Adrenal gland (tissue), 12 donors: ENCODE data around the gene DSCAML1. TPM values are rescaled to one million over a fixed set of nuclear protein-coding genes. Genes with fewer than 3 reads are reported as not detected.

Experiments used
- DNase-seq, 7 donors: peaks; one replicate each; pipeline ENCODE4 v3.0.0-alpha.2; 2019 to 2020
- H3K27ac ChIP-seq, 5 donors: fragments of 200-600 bp; sonication (generic) in 4 of 5; 1 replicate in 3 of 5; 2 replicates in 2 of 5; pipeline versions ENCODE4 v1.5.1 to v1.8.0; 2016 to 2020; ENCODE audit warnings: mild to moderate bottlenecking in 1 of 5
- H3K27me3 ChIP-seq: fragments of 200-600 bp; 2 replicates; pipeline ENCODE4 v1.8.0; 2021
- H3K36me3 ChIP-seq, 2 donors: fragments of 200-600 bp; replicated peaks in 1 of 2; 1 replicate in 1 of 2; 2 replicates in 1 of 2; pipeline versions ENCODE4 v1.5.1 to v1.8.0; 2018 to 2022
- H3K4me1 ChIP-seq, 2 donors: fragments of 200-600 bp; replicated peaks in 1 of 2; 1 replicate in 1 of 2; 2 replicates in 1 of 2; pipeline versions ENCODE4 v1.5.1 to v1.8.0; 2018 to 2021
- H3K4me3 ChIP-seq, 4 donors: fragments of 200-600 bp; sonication (generic) in 3 of 4; one replicate each; pipeline ENCODE4 v1.5.1; 2016 to 2018
- H3K9me3 ChIP-seq, 3 donors: fragments of 200-600 bp; sonication (generic) in 1 of 3; replicated peaks in 1 of 3; 1 replicate in 2 of 3; 2 replicates in 1 of 3; pipeline versions ENCODE4 v1.5.1 to v1.8.0; 2016 to 2021
- POLR2A ChIP-seq, 2 donors: fragments of 450-650 bp; IDR thresholded peaks; one replicate each; pipeline ENCODE4 v1.6.1; 2017; ENCODE audit warnings: antibody characterized with exemption in 2 of 2, mild to moderate bottlenecking in 2 of 2, moderate library complexity in 1 of 2
- WGBS, 4 donors: extraction: QIAGEN DNeasy Blood & Tissue Kit in 2 of 4; methylation state at CpG; one replicate each; pipeline versions ENCODE4 v1.1.5 to v1.1.7; 2013 to 2017; 5-methylcytosine and 5-hydroxymethylcytosine counted together
- intact Hi-C, 2 donors: fragments of 100-400 bp; cut with DNase I; formaldehyde crosslinking; loops; one replicate each; pipeline versions ENCODE4 v1.14.1 to v1.15.0; 2022 to 2023
- polyA plus RNA-seq, 3 donors: library from polyadenylated mRNA; stranded (reverse); fragments of 200-250 nt in 2 of 3; fragments of 350-450 nt in 1 of 3; fragmentation: Illumina TruSeq in 1 of 3; extraction: RNeasy Lipid Tissue Mini Kit (QIAGEN cat#74804) in 1 of 3; gene quantifications; one replicate each; pipeline ENCODE4 v1.2.3, GENCODE V29; 2013 to 2014
- total RNA-seq, 9 donors: library from RNA; depleted of rRNA in 4 of 9; stranded (reverse); fragments of >200 nt in 4 of 9; fragments of 120-200 nt in 1 of 9; fragmentation: NEBNext Ultra II Directional in 1 of 9; extraction: Animal tissue kit (Norgen Biotek cat#: 25700) in 1 of 9; gene quantifications; one replicate each; pipeline versions ENCODE4 v1.1.0 to v1.2.4, GENCODE V29; 2013 to 2023
- TF ChIP-seq, protein P1 (sequence below), 6 experiments: fragments of 450-650 bp in 4 of 6; fragments of 200-600 bp in 2 of 6; sonication (generic) in 1 of 6; IDR thresholded peaks; 1 replicate in 5 of 6; 2 replicates in 1 of 6; pipeline versions ENCODE4 v1.5.1 to v1.8.0; 2016 to 2021; ENCODE audit warnings: antibody characterized with exemption in 6 of 6, mild to moderate bottlenecking in 2 of 6, moderate library complexity in 1 of 6
- donor health status: healthy with polysubstance abuse.
- donor health status: Bipolar disorder and iron deficiency.
- donor health status: DM: yes; HTN: yes; CAD: no.
- donor health status: DM: no; HTN: no; CAD: no.
- donor health status: DM: no; HTN: no; CAD: no.
- donor health status: DM: yes; HTN: yes; CAD: no.

DSCAML1 gene
- total and polyA plus RNA-seq, 12 donors: 0.09 to 1.9 (median 0.55) TPM; not detected in 1

DNA sequence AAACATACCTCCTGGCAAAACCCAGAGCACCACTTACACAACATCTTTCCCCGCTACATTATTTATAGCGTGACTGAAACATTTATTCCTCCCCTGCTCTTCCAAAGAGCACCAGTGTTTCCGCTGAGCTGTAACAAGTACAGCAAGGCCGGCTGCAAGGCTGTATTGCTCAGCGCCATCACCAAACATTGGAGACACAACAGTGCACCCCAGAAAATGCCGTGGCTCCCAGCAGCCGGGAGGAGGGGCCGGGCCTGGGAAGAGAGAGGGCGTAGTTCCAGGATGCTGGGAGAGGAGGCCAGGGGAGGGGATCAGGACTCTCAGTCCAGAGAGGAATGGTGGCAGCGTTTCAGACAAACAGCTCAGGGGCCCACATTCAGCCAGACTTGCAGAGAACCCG is 133.2 kb downstream of the DSCAML1 start:
- Histone ChIP-seq H3K9me3 (no peaks in the 10 kb centered on the region), H3K27ac (peak overlapping the region in 1 of 5 donors; percentile 34), H3K4me1 (no peaks in the 10 kb centered on the region), H3K36me3 (no peaks in the 10 kb centered on the region), H3K4me3 (no peak overlapping the region), H3K27me3 (no peaks in the 10 kb centered on the region)
- intact Hi-C loops: no loop called here
- no peak for DNase-seq
- WGBS, 4 donors: 42 to 61% (median 49%) methylated on average over 9 to 11 of the region's 11 CpGs
- TF ChIP-seq, protein P1, sequence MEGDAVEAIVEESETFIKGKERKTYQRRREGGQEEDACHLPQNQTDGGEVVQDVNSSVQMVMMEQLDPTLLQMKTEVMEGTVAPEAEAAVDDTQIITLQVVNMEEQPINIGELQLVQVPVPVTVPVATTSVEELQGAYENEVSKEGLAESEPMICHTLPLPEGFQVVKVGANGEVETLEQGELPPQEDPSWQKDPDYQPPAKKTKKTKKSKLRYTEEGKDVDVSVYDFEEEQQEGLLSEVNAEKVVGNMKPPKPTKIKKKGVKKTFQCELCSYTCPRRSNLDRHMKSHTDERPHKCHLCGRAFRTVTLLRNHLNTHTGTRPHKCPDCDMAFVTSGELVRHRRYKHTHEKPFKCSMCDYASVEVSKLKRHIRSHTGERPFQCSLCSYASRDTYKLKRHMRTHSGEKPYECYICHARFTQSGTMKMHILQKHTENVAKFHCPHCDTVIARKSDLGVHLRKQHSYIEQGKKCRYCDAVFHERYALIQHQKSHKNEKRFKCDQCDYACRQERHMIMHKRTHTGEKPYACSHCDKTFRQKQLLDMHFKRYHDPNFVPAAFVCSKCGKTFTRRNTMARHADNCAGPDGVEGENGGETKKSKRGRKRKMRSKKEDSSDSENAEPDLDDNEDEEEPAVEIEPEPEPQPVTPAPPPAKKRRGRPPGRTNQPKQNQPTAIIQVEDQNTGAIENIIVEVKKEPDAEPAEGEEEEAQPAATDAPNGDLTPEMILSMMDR (IDR thresholded peaks at IDR 0.05): no peak
- no peak for TF ChIP-seq POLR2A (IDR thresholded peaks at IDR 0.05)

DNA sequence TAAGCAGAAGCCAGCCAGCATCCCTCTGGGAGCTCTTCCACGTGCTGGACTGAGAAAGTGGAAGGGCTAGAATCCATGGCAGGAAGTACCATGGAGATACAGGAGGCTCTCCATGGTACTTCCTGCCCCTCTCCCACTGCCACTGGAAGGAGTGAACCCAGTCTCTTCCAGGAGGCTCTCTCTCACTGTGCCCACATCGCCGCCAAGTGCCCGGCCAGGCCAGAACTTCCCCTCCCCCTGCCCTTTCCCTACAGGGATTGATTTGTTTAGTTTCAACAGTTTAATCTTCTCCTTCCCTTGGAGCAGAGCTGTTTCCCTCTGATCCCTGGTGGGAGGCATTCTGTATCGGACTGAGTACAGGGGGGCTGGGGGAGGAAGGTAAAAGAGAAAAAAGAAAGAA is 133.6 kb downstream of the DSCAML1 start:
- H3K27me3 ChIP-seq: no peaks in the 10 kb centered on the region
- no peaks in the 10 kb centered on the region for H3K9me3 ChIP-seq
- H3K27ac ChIP-seq: peak overlapping the region in 1 of 5 donors; percentile 34
- no peaks in the 10 kb centered on the region for H3K4me1 ChIP-seq
- TF ChIP-seq POLR2A (IDR thresholded peaks at IDR 0.05): no peak
- TF ChIP-seq, protein P1 (IDR thresholded peaks at IDR 0.05): no peak
- no peak for DNase-seq
- intact Hi-C loops: no loop called here
- WGBS, 4 donors: 41 to 53% (median 46%) methylated on average over 5 of the region's 5 CpGs
- no peaks in the 10 kb centered on the region for H3K36me3 ChIP-seq
- H3K4me3 ChIP-seq: no peak overlapping the region

DNA sequence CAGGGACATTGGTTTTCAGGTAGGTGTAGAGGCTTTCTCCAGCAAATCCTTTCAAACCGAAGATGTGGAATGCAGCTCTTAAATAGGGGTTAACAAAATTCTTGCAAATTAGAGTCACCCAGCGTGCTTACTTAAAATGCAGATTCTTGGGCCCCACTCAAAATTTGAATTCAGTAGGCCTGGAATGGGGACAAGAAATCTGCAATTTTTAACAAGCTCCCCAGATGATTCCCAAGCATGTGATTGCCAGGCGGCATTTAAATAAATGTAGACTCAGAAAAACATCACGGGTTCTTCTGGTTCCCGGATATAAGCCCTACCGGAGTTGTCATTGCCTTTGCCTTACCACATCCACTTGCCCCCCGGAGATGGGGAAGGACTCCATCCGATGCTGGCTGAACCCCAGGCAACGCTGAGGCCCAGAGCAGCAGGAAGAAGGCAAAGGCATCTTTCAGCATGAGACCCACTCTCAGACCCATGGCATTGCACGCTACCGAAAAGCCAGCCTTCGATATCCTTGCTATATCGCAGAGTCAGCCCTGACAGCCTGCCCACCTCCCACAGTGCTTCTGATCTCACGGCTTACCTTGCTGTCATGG is 134.2 kb downstream of the DSCAML1 start:
- Histone ChIP-seq H3K9me3 (no peaks in the 10 kb centered on the region), H3K27ac (no peak overlapping the region), H3K4me1 (no peaks in the 10 kb centered on the region), H3K4me3 (no peak overlapping the region), H3K27me3 (no peaks in the 10 kb centered on the region), H3K36me3 (no peaks in the 10 kb centered on the region)
- no peak for DNase-seq
- intact Hi-C loops: no loop called here
- WGBS, 4 donors: 89 to 96% (median 94%) methylated on average over 10 to 14 of the region's 14 CpGs
- TF ChIP-seq POLR2A (IDR thresholded peaks at IDR 0.05): no peak
- TF ChIP-seq, protein P1 (IDR thresholded peaks at IDR 0.05): no peak

DNA sequence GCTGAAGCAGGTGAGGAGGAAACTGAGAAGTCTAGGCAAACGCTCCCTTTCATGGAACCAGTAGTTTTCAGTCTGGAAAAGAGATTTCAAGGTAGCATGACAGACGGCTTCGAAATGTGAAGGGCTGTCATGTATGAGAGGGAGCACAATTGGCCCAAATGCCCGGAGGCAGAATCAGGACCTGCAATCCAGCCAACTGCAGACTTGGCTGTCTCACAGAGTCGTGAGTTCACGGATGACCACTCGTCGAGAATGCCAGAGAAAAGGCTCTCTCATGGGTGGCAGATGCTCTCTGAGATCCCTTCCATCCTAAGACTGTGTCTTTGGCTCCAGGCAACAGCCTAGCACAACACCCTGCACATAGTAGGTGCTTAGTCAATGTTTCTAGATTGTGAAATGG is 134.8 kb downstream of the DSCAML1 start:
- no peaks in the 10 kb centered on the region for H3K4me1 ChIP-seq
- WGBS, 4 donors: 81 to 88% (median 86%) methylated on average over 7 to 8 of the region's 8 CpGs
- no peaks in the 10 kb centered on the region for H3K27me3 ChIP-seq
- TF ChIP-seq POLR2A (IDR thresholded peaks at IDR 0.05): no peak
- TF ChIP-seq, protein P1 (IDR thresholded peaks at IDR 0.05): no peak
- H3K4me3 ChIP-seq: no peak overlapping the region
- no peak for DNase-seq
- H3K9me3 ChIP-seq: no peaks in the 10 kb centered on the region
- intact Hi-C loops: no loop called here
- no peaks in the 10 kb centered on the region for H3K36me3 ChIP-seq
- no peak overlapping the region for H3K27ac ChIP-seq
